ENCODE data around the gene HSPE1. TPM values are rescaled to one million over a fixed set of nuclear protein-coding genes. Genes with fewer than 3 reads are reported as not detected.

HSPE1 gene
- total RNA-seq, 1 experiment from 2014 or later, result 291 TPM

DNA sequence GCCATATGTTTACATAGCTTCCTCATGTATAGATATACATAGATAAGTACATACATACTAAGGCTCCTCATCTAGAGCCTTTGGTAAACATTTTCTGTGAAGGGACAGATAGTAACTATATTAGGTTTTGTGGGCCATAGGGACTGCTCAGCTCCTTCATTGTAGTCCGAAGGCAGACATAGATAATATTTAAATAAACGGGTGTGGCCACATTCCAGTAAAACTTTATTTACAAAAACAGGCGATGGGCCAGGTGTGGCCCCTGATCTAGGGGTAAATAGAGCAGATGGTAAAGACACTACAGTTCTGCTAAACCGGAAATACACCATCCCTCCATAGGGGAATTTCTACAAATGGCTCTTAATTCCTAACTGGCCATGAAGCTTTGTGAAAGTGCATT, 39.5 kb upstream of the HSPE1 start:
- CTCF ChIA-PET, result no interaction called here
- intact Hi-C loops (cut with micrococcal nuclease), result no loop called here
- no peak overlapping the region for H3K27ac ChIP-seq (ENCODE audit: low read depth, low read length)

DNA sequence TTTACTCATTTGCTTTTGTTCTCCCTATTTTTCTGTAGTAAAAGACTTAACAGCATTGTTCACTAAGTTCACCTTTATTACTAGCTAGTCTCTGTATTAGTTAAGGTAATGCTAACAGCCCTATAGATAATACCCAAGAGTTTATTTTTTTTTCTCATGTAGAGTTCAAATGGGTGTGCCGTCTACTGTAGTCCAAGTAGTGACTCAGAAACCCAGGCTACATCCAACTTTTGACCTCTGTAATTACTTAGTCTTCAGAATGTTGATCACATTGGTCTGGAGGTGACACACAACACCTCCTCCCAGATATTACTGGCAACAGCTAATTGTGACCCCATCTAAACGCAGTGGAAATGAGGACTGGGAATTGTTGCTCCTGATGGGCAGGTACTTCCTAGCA, 39.1 kb upstream of the HSPE1 start:
- ATAC-seq, result peak; percentile 42
- ChIA-PET POLR2A (no interaction called here), RAD21 (ENCODE audit: low non-redundant PET in 1 of 2, low total read pairs in 2 of 2, uncharacterized antibody in 2 of 2, unreplicated experiment in 2 of 2) (no interaction called here), CTCF (no interaction called here)
- H3K4me1 ChIP-seq (ENCODE audit: control insufficient read depth in 1 of 2, insufficient read depth in 2 of 2, low read length in 2 of 2), result peaks cover 0 to 9% of the 10 kb centered on the region in 2 experiments; a peak in 2 of 4 replicates
- peaks cover 6% of the 10 kb centered on the region in 2 experiments; a peak in 2 of 4 replicates for H3K36me3 ChIP-seq (ENCODE audit: control insufficient read depth in 1 of 2, insufficient read depth in 2 of 2, low read length in 2 of 2)
- no peak overlapping the region for H3K4me3 ChIP-seq (replicated peaks in 1 of 2; ENCODE audit: low read depth in 1 of 2, low read length in 2 of 2)
- no peak for DNase-seq (ENCODE audit: low read depth, low spot score)
- no peaks in the 10 kb centered on the region for H3K9me2 ChIP-seq (ENCODE audit: insufficient read depth)
- no peak overlapping the region for H3K27ac ChIP-seq (ENCODE audit: low read depth, low read length)
- no TSS peak for BruUV-seq (replicated peaks)
- TF ChIP-seq SP1 (IDR thresholded peaks at IDR 0.05; ENCODE audit: low read depth) (no peak), ELF1 (IDR thresholded peaks at IDR 0.05; ENCODE audit: borderline replicate concordance, low read depth) (no peak), JUND (IDR thresholded peaks at IDR 0.05) (no peak), CBX3 (IDR thresholded peaks at IDR 0.05; ENCODE audit: low read depth) (no peak), RAD21 (IDR thresholded peaks at IDR 0.05; ENCODE audit: low read depth) (no peak), POLR2A (IDR thresholded peaks at IDR 0.05; ENCODE audit: borderline replicate concordance, extremely low read depth, insufficient read depth, insufficient read length) (no peak), FOSL1 (IDR thresholded peaks at IDR 0.05; ENCODE audit: low read depth) (no peak), CEBPB (IDR thresholded peaks at IDR 0.05; ENCODE audit: low read depth) (no peak), EZH2phosphoT487 (IDR thresholded peaks at IDR 0.05; ENCODE audit: borderline replicate concordance) (no peak), YY1 (IDR thresholded peaks at IDR 0.05; ENCODE audit: extremely low read depth, insufficient replicate concordance, low read depth, low read length) (no peak), ZNF274 (IDR thresholded peaks at IDR 0.05; ENCODE audit: low read depth, low read length) (no peak), TCF7L2 (IDR thresholded peaks at IDR 0.05; ENCODE audit: borderline replicate concordance, extremely low read depth, insufficient read depth, insufficient read length) (no peak), POLR2AphosphoS5 (IDR thresholded peaks at IDR 0.05; ENCODE audit: low read depth, low read length) (no peak)
- TF ChIP-seq, protein P1, sequence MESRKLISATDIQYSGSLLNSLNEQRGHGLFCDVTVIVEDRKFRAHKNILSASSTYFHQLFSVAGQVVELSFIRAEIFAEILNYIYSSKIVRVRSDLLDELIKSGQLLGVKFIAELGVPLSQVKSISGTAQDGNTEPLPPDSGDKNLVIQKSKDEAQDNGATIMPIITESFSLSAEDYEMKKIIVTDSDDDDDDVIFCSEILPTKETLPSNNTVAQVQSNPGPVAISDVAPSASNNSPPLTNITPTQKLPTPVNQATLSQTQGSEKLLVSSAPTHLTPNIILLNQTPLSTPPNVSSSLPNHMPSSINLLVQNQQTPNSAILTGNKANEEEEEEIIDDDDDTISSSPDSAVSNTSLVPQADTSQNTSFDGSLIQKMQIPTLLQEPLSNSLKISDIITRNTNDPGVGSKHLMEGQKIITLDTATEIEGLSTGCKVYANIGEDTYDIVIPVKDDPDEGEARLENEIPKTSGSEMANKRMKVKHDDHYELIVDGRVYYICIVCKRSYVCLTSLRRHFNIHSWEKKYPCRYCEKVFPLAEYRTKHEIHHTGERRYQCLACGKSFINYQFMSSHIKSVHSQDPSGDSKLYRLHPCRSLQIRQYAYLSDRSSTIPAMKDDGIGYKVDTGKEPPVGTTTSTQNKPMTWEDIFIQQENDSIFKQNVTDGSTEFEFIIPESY (IDR thresholded peaks at IDR 0.05; ENCODE audit: extremely low read depth, insufficient replicate concordance, low read length), result no peak
- H3K4me2 ChIP-seq (ENCODE audit: low read length), result no peak overlapping the region; the same call in 1 of the 2 replicates
- H3K9ac ChIP-seq (ENCODE audit: low read length), result no peak overlapping the region
- H4K20me1 ChIP-seq (ENCODE audit: insufficient read depth), result no peaks in the 10 kb centered on the region
- intact Hi-C loops (cut with micrococcal nuclease), result no loop called here
- no peak overlapping the region for H2AFZ ChIP-seq (ENCODE audit: low read depth, low read length, poor library complexity, severe bottlenecking)
- no peaks in the 10 kb centered on the region for H3K9me3 ChIP-seq (ENCODE audit: control insufficient read depth in 1 of 2, insufficient read depth in 1 of 2, low read depth in 1 of 2, low read length in 2 of 2)
- H3K27me3 ChIP-seq (ENCODE audit: insufficient read depth, low read length), result no peaks in the 10 kb centered on the region
- H3K79me2 ChIP-seq (ENCODE audit: insufficient read depth, low read length), result peaks cover 47% of the 10 kb centered on the region

More for the DNA sequence above, 39.5 kb upstream of the HSPE1 start:
- Histone ChIP-seq H3K4me3 (replicated peaks in 1 of 2; ENCODE audit: low read depth in 1 of 2, low read length in 2 of 2) (no peak overlapping the region), H4K20me1 (ENCODE audit: insufficient read depth) (no peaks in the 10 kb centered on the region), H3K36me3 (ENCODE audit: control insufficient read depth in 1 of 2, insufficient read depth in 2 of 2, low read length in 2 of 2) (peaks cover 6% of the 10 kb centered on the region in 2 experiments; a peak in 2 of 4 replicates), H3K4me2 (ENCODE audit: low read length) (no peak overlapping the region; the same call in 1 of the 2 replicates), H3K9ac (ENCODE audit: low read length) (no peak overlapping the region), H3K9me2 (ENCODE audit: insufficient read depth) (no peaks in the 10 kb centered on the region), H3K4me1 (ENCODE audit: control insufficient read depth in 1 of 2, insufficient read depth in 2 of 2, low read length in 2 of 2) (peaks cover 0 to 9% of the 10 kb centered on the region in 2 experiments; a peak in 2 of 4 replicates), H3K79me2 (ENCODE audit: insufficient read depth, low read length) (peaks cover 51% of the 10 kb centered on the region), H3K27me3 (ENCODE audit: insufficient read depth, low read length) (no peaks in the 10 kb centered on the region), H3K9me3 (ENCODE audit: control insufficient read depth in 1 of 2, insufficient read depth in 1 of 2, low read depth in 1 of 2, low read length in 2 of 2) (no peaks in the 10 kb centered on the region), H2AFZ (ENCODE audit: low read depth, low read length, poor library complexity, severe bottlenecking) (no peak overlapping the region)
- TF ChIP-seq FOSL1 (IDR thresholded peaks at IDR 0.05; ENCODE audit: low read depth), result no peak
- no peak for TF ChIP-seq ZFX (IDR thresholded peaks at IDR 0.05)
- TF ChIP-seq EGR1 (IDR thresholded peaks at IDR 0.05; ENCODE audit: low read depth), result no peak
- no peak for TF ChIP-seq TCF7L2 (IDR thresholded peaks at IDR 0.05; ENCODE audit: borderline replicate concordance, extremely low read depth, insufficient read depth, insufficient read length)
- TF ChIP-seq YY1 (IDR thresholded peaks at IDR 0.05; ENCODE audit: extremely low read depth, insufficient replicate concordance, low read depth, low read length), result no peak
- no peak for TF ChIP-seq ZNF274 (IDR thresholded peaks at IDR 0.05; ENCODE audit: low read depth, low read length)
- TF ChIP-seq ELF1 (IDR thresholded peaks at IDR 0.05; ENCODE audit: borderline replicate concordance, low read depth), result no peak
- no TSS peak for BruUV-seq (replicated peaks)
- ChIA-PET RAD21 (ENCODE audit: low non-redundant PET in 1 of 2, low total read pairs in 2 of 2, uncharacterized antibody in 2 of 2, unreplicated experiment in 2 of 2) (no interaction called here), POLR2A (interaction anchor here (1.5 kb wide), 1 partner anchor 56 kb away, joined by 4 read pairs; no protein-coding TSS in a partner anchor)
- no peak for ATAC-seq
- no peak for DNase-seq (ENCODE audit: low read depth, low spot score)
